HG03095 (cell line): ENCODE data around the gene SYTL1.
A peak's percentile ranks its signal among the peaks of the same experiment; 100 is the strongest.

Source experiments
- ATAC-seq: cut with Tn5 transposase; IDR thresholded peaks from one replicate; pipeline ENCODE4 v1.9.1; 2021; ENCODE audit warnings: moderate library complexity; ENCODE audit not compliant: unreplicated experiment

Gene SYTL1

GRCh38 chr1:27346991-27347624 lies 5.3 kb downstream of the SYTL1 start:
- no peak for ATAC-seq

- no peak for ATAC-seq
Observed at GRCh38 chr1:27348861-27349783, 7.3 kb downstream of the SYTL1 start.

GRCh38 chr1:27349784-27350662 lies 8.2 kb downstream of the SYTL1 start:
- ATAC-seq, result no peak

- ATAC-seq, result no peak
Observed at GRCh38 chr1:27350663-27351540, 9.1 kb downstream of the SYTL1 start.

- ATAC-seq, result no peak
Observed at GRCh38 chr1:27351541-27352107, 9.8 kb downstream of the SYTL1 start.

GRCh38 chr1:27353166-27353565 lies 11.3 kb downstream of the SYTL1 start:
- ATAC-seq, result no peak

- no peak for ATAC-seq
Observed at GRCh38 chr1:27353629-27354028, 11.8 kb downstream of the SYTL1 start.

- ATAC-seq, result no peak
Observed at GRCh38 chr1:27355683-27356082, 13.9 kb downstream of the SYTL1 start.

GRCh38 chr1:27356277-27356618 lies 14.4 kb downstream of the SYTL1 start:
- no peak for ATAC-seq

- ATAC-seq, result no peak
Observed at GRCh38 chr1:27356619-27357280, 14.9 kb downstream of the SYTL1 start.

GRCh38 chr1:27357281-27358037 lies 15.6 kb downstream of the SYTL1 start:
- ATAC-seq, result peak; percentile 50

GRCh38 chr1:27358038-27358927 lies 16.5 kb downstream of the SYTL1 start:
- no peak for ATAC-seq

- no peak for ATAC-seq
Observed at GRCh38 chr1:27358928-27359313, 17.1 kb downstream of the SYTL1 start.

GRCh38 chr1:27359822-27360158 lies 18.0 kb downstream of the SYTL1 start:
- no peak for ATAC-seq

GRCh38 chr1:27360159-27361043 lies 18.6 kb downstream of the SYTL1 start:
- ATAC-seq, result no peak

- no peak for ATAC-seq
Observed at GRCh38 chr1:27361044-27361402, 19.2 kb downstream of the SYTL1 start.

- no peak for ATAC-seq
Observed at GRCh38 chr1:27361553-27361952, 19.7 kb downstream of the SYTL1 start.
